Right lobe of liver (tissue), 4 donors: ENCODE results near the gene ABHD2.

ENCODE experiments used
- CTCF ChIP-seq, 4 donors: fragments of 200-600 bp in 3 of 4; fragments of 450-650 bp in 1 of 4; IDR thresholded peaks; one replicate each; pipeline versions ENCODE4 v1.5.1 to v1.8.0; 2016 to 2022; ENCODE audit warnings: antibody characterized with exemption in 4 of 4, mild to moderate bottlenecking in 2 of 4
- POLR2A ChIP-seq: fragments of 450-650 bp; IDR thresholded peaks from one replicate; pipeline ENCODE4 v1.6.1; 2017; ENCODE audit warnings: antibody characterized with exemption, mild to moderate bottlenecking
- donor health status: DM: no; HTN: no; CAD: no.
- donor health status: DM: no; HTN: no; CAD: no.
- donor health status: DM: no; HTN: yes; CAD: no.

GRCh38 chr15:89136078-89136806 is 48.0 kb downstream of the ABHD2 start:
- TF ChIP-seq CTCF (IDR thresholded peaks at IDR 0.05) (no peak), POLR2A (no peak)
